ENCODE results near the gene APBA2.
A peak's percentile ranks its signal among the peaks of the same experiment; 100 is the strongest.

APBA2 gene

GRCh38 chr15:28921919-28922706, 36.3 kb downstream of the APBA2 start:
- no peaks in the 10 kb centered on the region for H3K27me3 ChIP-seq (ENCODE audit: insufficient read depth, poor library complexity, severe bottlenecking)
- H3K9me3 ChIP-seq (ENCODE audit: severe bottlenecking), result no peaks in the 10 kb centered on the region
- H3K4me3 ChIP-seq (ENCODE audit: severe bottlenecking), result no peak overlapping the region
- peak; percentile 52 for DNase-seq (ENCODE audit: low spot score)
- no peak overlapping the region for H3K27ac ChIP-seq (ENCODE audit: poor library complexity, severe bottlenecking)
- no peak for TF ChIP-seq CTCF (IDR thresholded peaks at IDR 0.05; ENCODE audit: poor library complexity, severe bottlenecking)
- H3K4me1 ChIP-seq (ENCODE audit: insufficient read depth, poor library complexity, severe bottlenecking), result no peaks in the 10 kb centered on the region
- ATAC-seq (ENCODE audit: low read depth), result no peak
- H3K36me3 ChIP-seq (ENCODE audit: low read depth), result no peaks in the 10 kb centered on the region

GRCh38 chr15:28922707-28923012, 36.9 kb downstream of the APBA2 start:
- H3K36me3 ChIP-seq (ENCODE audit: low read depth), result no peaks in the 10 kb centered on the region
- H3K4me1 ChIP-seq (ENCODE audit: insufficient read depth, poor library complexity, severe bottlenecking), result no peaks in the 10 kb centered on the region
- H3K9me3 ChIP-seq (ENCODE audit: severe bottlenecking), result no peaks in the 10 kb centered on the region
- no peak overlapping the region for H3K4me3 ChIP-seq (ENCODE audit: severe bottlenecking)
- DNase-seq (ENCODE audit: low spot score) (peak; percentile 43), ATAC-seq (ENCODE audit: low read depth) (peak; percentile 8; the same call in 1 of the 3 replicates)
- no peaks in the 10 kb centered on the region for H3K27me3 ChIP-seq (ENCODE audit: insufficient read depth, poor library complexity, severe bottlenecking)
- no peak overlapping the region for H3K27ac ChIP-seq (ENCODE audit: poor library complexity, severe bottlenecking)
- no peak for TF ChIP-seq CTCF (IDR thresholded peaks at IDR 0.05; ENCODE audit: poor library complexity, severe bottlenecking)

GRCh38 chr15:28923726-28924280, 38.0 kb downstream of the APBA2 start:
- no peak overlapping the region for H3K27ac ChIP-seq (ENCODE audit: poor library complexity, severe bottlenecking)
- ATAC-seq (ENCODE audit: low read depth) (no peak), DNase-seq (ENCODE audit: low spot score) (peak; percentile 39)
- H3K27me3 ChIP-seq (ENCODE audit: insufficient read depth, poor library complexity, severe bottlenecking), result no peaks in the 10 kb centered on the region
- H3K36me3 ChIP-seq (ENCODE audit: low read depth), result no peaks in the 10 kb centered on the region
- no peak overlapping the region for H3K4me3 ChIP-seq (ENCODE audit: severe bottlenecking)
- H3K9me3 ChIP-seq (ENCODE audit: severe bottlenecking), result no peaks in the 10 kb centered on the region
- no peak for TF ChIP-seq CTCF (IDR thresholded peaks at IDR 0.05; ENCODE audit: poor library complexity, severe bottlenecking)
- no peaks in the 10 kb centered on the region for H3K4me1 ChIP-seq (ENCODE audit: insufficient read depth, poor library complexity, severe bottlenecking)

GRCh38 chr15:28927043-28927442, 41.3 kb downstream of the APBA2 start:
- Histone ChIP-seq H3K27ac (ENCODE audit: poor library complexity, severe bottlenecking) (no peak overlapping the region), H3K9me3 (ENCODE audit: severe bottlenecking) (no peaks in the 10 kb centered on the region), H3K4me1 (ENCODE audit: insufficient read depth, poor library complexity, severe bottlenecking) (no peaks in the 10 kb centered on the region), H3K36me3 (ENCODE audit: low read depth) (no peaks in the 10 kb centered on the region), H3K27me3 (ENCODE audit: insufficient read depth, poor library complexity, severe bottlenecking) (no peaks in the 10 kb centered on the region), H3K4me3 (ENCODE audit: severe bottlenecking) (no peak overlapping the region)
- no peak for ATAC-seq (ENCODE audit: low read depth)
- no peak for TF ChIP-seq CTCF (IDR thresholded peaks at IDR 0.05; ENCODE audit: poor library complexity, severe bottlenecking)
- peak; percentile 11 for DNase-seq (ENCODE audit: low spot score)

GRCh38 chr15:28929200-28929599, 43.4 kb downstream of the APBA2 start:
- Histone ChIP-seq H3K4me1 (ENCODE audit: insufficient read depth, poor library complexity, severe bottlenecking) (no peaks in the 10 kb centered on the region), H3K36me3 (ENCODE audit: low read depth) (no peaks in the 10 kb centered on the region), H3K4me3 (ENCODE audit: severe bottlenecking) (no peak overlapping the region), H3K27me3 (ENCODE audit: insufficient read depth, poor library complexity, severe bottlenecking) (no peaks in the 10 kb centered on the region), H3K9me3 (ENCODE audit: severe bottlenecking) (no peaks in the 10 kb centered on the region), H3K27ac (ENCODE audit: poor library complexity, severe bottlenecking) (no peak overlapping the region)
- no peak for ATAC-seq (ENCODE audit: low read depth)
- DNase-seq (ENCODE audit: low spot score), result peak; percentile 30
- TF ChIP-seq CTCF (IDR thresholded peaks at IDR 0.05; ENCODE audit: poor library complexity, severe bottlenecking), result no peak
